Prostate gland (tissue), 2 donors: ENCODE results near the gene FBXL13. TPM values are rescaled to one million over a fixed set of nuclear protein-coding genes. Genes with fewer than 3 reads are reported as not detected.
"Not testable (repeated sequence)": the region's sequence is repeated elsewhere in the genome, so short reads cannot be mapped to it uniquely, and the experiment has no call there.

Experiments
- DNase-seq: peaks from one replicate; pipeline ENCODE4 v3.0.0-alpha.2; 2019; ENCODE audit warnings: low spot score
- H3K27ac ChIP-seq, 2 donors: fragments of 200-600 bp; sonication (generic); 2 replicates each; pipeline ENCODE4 v1.5.1; 2017 to 2019
- H3K27me3 ChIP-seq: fragments of 200-600 bp; sonication (generic); replicated peaks from 2 replicates; pipeline ENCODE4 v1.5.1; 2019; ENCODE audit not compliant: insufficient read depth
- H3K36me3 ChIP-seq, 2 donors: fragments of 200-600 bp; sonication (generic); 1 replicate in 1 of 2; 2 replicates in 1 of 2; pipeline versions ENCODE4 v1.5.1 to v1.8.1; 2017 to 2019
- H3K4me1 ChIP-seq: fragments of 200-600 bp; sonication (generic); replicated peaks from 2 replicates; pipeline ENCODE4 v1.5.1; 2019
- H3K4me3 ChIP-seq, 2 donors: fragments of 200-600 bp; sonication (generic); 2 replicates each; pipeline ENCODE4 v1.5.1; 2017 to 2019
- H3K9me3 ChIP-seq: fragments of 200-600 bp; sonication (generic); 2 replicates; pipeline ENCODE4 v1.5.1; 2017
- CTCF ChIP-seq, 4 experiments: fragments of 200-600 bp in 2 of 4; fragments of 450-650 bp in 2 of 4; sonication (generic) in 2 of 4; IDR thresholded peaks; 1 replicate in 3 of 4; 2 replicates in 1 of 4; pipeline ENCODE4 v1.5.1; 2016 to 2019; ENCODE audit warnings: antibody characterized with exemption in 4 of 4, mild to moderate bottlenecking in 2 of 4, moderate library complexity in 2 of 4
- POLR2A ChIP-seq: fragments of 450-650 bp; IDR thresholded peaks from one replicate; pipeline ENCODE4 v1.6.1; 2016; ENCODE audit warnings: antibody characterized with exemption, mild to moderate bottlenecking
- POLR2AphosphoS5 ChIP-seq: sonication (generic); formaldehyde crosslinking; IDR thresholded peaks from one replicate; pipeline ENCODE4 v1.6.1; 2017; ENCODE audit warnings: antibody characterized with exemption
- WGBS: methylation state at CpG from one replicate; pipeline ENCODE4 v1.1.5; 2018; 5-methylcytosine and 5-hydroxymethylcytosine counted together
- intact Hi-C: fragments of 100-400 bp; cut with DNase I; formaldehyde crosslinking; loops from one replicate; pipeline ENCODE4 v1.14.2; 2022
- total RNA-seq, 2 donors: library from RNA; depleted of rRNA; stranded (reverse); fragments of >200 nt; gene quantifications; one replicate each; pipeline ENCODE4 v1.1.0, GENCODE V29; 2016

The FBXL13 gene
- total RNA-seq, 2 donors from 2014 or later: 2.6 to 5.4 TPM

- 77% methylated on average over 1 of the region's 1 CpG for WGBS
- intact Hi-C loops: no loop called here
These were observed 92.4 kb downstream of the FBXL13 start for GRCh38 chr7:102982235-102982634.

GRCh38 chr7:102981451-102981850 is 93.1 kb downstream of the FBXL13 start:
- Histone ChIP-seq H3K27me3 (no peaks in the 10 kb centered on the region), H3K27ac (no peak overlapping the region), H3K4me3 (no peak overlapping the region), H3K36me3 (no peaks in the 10 kb centered on the region), H3K4me1 (no peaks in the 10 kb centered on the region), H3K9me3 (no peaks in the 10 kb centered on the region)
- TF ChIP-seq CTCF (IDR thresholded peaks at IDR 0.05) (no peak), POLR2AphosphoS5 (no peak), POLR2A (no peak)
- intact Hi-C loops: no loop called here
- WGBS: 95% methylated on average over 2 of the region's 2 CpGs
- no peak for DNase-seq

More at GRCh38 chr7:102982235-102982634, 92.4 kb downstream of the FBXL13 start:
- TF ChIP-seq POLR2AphosphoS5 (no peak), CTCF (IDR thresholded peaks at IDR 0.05) (no peak), POLR2A (no peak)
- Histone ChIP-seq H3K4me1 (no peaks in the 10 kb centered on the region), H3K4me3 (no peak overlapping the region), H3K27me3 (no peaks in the 10 kb centered on the region), H3K36me3 (no peaks in the 10 kb centered on the region), H3K27ac (no peak overlapping the region), H3K9me3 (no peaks in the 10 kb centered on the region)
- DNase-seq: no peak

GRCh38 chr7:102979670-102980069 is 94.9 kb downstream of the FBXL13 start:
- H3K4me1 ChIP-seq: no peaks in the 10 kb centered on the region
- H3K36me3 ChIP-seq: no peaks in the 10 kb centered on the region
- no peaks in the 10 kb centered on the region for H3K27me3 ChIP-seq
- no peak for TF ChIP-seq POLR2AphosphoS5
- TF ChIP-seq POLR2A: no peak
- TF ChIP-seq CTCF (IDR thresholded peaks at IDR 0.05): no peak
- no peak overlapping the region for H3K27ac ChIP-seq
- DNase-seq: no peak
- no peaks in the 10 kb centered on the region for H3K9me3 ChIP-seq
- intact Hi-C loops: no loop called here
- no peak overlapping the region for H3K4me3 ChIP-seq

- Histone ChIP-seq H3K9me3 (no peaks in the 10 kb centered on the region), H3K27ac (no peak overlapping the region), H3K4me1 (no peaks in the 10 kb centered on the region), H3K27me3 (no peaks in the 10 kb centered on the region), H3K36me3 (no peaks in the 10 kb centered on the region), H3K4me3 (no peak overlapping the region)
- intact Hi-C loops: no loop called here
- TF ChIP-seq CTCF (IDR thresholded peaks at IDR 0.05) (no peak), POLR2AphosphoS5 (no peak), POLR2A (no peak)
- DNase-seq: no peak
- WGBS: 83% methylated on average over 6 of the region's 6 CpGs
These were observed 96.3 kb downstream of the FBXL13 start for GRCh38 chr7:102978284-102978683.

- H3K27ac ChIP-seq, intact Hi-C loops, H3K4me1 ChIP-seq, DNase-seq, H3K4me3 ChIP-seq, H3K27me3 ChIP-seq, H3K36me3 ChIP-seq, H3K9me3 ChIP-seq: not testable (repeated sequence)
- WGBS: 83% methylated on average over 4 of the region's 4 CpGs
These were observed 97.0 kb downstream of the FBXL13 start for GRCh38 chr7:102977586-102977985.
